ENCODE data around the gene TBC1D21.
"Not testable (repeated sequence)": the region's sequence is repeated elsewhere in the genome, so short reads cannot be mapped to it uniquely, and the experiment has no call there.

TBC1D21 gene

DNA sequence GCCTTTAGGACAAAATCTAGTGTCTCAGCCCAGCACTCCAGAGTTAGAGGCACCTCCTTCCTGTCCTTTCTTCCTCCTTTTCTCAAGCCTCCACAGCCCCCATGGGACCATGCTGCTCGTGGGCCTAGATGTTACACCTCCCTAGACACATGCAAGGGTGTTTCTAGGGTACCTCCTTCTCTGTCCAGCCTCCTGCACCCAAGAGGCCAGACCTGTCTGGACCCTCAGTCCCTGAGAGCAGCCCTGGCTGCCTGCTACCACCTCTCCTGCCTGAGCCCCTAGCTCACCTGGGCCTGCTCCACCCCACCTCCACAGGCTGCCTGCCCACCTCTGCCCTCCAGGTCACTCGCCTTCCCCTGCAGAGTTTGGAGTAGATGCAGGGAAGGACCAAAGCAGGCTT, 58.1 kb downstream of the TBC1D21 start:
- no peak for DNase-seq

DNA sequence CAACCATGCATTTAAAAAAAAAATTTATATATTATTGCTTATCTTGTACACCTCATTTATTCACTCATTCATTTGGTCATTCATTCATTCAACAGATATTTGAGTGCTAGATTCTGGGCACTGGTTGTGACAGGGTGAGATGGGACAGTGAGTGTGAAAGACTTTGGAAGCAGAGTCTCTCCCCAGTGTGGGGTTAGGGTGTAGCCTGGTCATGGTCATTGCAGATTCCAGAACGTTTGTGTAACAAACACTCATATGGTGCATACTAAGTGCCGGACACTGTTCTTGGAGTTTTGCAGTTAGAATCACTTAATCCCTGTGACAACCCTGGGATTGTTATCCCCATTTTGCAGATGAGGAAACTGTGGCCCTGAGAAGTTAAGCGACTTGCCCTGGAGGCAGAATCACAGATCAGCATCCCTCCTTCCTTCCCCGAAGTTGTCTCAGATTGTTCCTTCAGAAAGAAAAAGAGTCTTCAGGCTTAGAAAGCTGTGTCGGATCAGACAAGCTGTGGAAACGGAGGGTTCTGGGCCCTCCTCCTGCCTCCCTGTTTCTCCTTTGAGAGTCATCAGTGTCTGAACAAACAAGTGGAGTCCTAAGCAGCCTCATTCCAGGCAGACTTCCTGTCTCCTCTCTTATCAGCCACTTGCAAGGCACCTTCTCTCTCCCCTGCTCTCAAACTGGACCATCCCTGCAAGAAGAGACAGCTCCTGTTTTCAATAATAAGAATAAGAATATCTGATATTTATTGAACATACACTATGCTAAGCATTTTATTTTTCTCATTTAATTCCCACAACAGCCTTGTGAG, 59.2 kb downstream of the TBC1D21 start:
- no peak for DNase-seq

DNA sequence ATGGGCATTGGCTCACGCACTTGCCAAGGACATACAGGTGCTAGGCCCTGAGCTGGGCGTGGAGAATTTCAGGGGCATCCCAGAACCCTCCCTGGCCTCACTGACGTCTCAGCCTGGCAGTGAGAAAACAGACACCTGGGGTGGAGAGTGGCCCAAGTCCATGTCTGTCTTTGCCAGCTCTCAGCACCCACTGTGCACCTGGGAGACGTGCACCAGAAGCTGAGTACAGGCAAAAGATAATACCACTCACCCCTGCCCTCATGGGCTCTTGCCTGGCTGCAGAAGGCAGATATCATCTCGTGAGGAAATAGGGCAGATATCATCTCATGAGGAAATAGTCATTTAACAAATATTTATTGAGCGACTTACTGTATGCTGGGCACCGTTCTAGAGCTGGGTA, 60.9 kb downstream of the TBC1D21 start:
- no peak for DNase-seq

DNA sequence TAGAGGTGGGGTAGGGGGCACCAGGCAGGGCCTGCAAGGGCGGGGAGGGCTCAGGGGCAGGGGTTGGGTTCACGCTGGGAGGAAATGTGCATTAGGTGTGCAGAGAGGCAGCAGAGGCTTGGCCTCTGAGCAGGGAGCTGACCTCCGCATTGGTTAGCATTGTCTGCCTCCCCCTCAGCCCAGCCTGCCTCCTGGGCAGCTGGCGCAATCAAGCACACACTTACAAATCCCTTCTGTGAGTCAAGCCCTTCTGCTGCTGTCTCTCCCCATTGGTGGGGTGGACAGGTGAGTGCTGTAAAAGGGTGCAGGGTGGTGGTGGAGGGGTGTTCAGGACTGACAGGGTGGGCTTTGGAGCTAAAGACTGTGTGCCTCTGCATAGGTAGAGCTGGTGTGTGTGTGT, 62.2 kb downstream of the TBC1D21 start:
- no peak for DNase-seq

DNA sequence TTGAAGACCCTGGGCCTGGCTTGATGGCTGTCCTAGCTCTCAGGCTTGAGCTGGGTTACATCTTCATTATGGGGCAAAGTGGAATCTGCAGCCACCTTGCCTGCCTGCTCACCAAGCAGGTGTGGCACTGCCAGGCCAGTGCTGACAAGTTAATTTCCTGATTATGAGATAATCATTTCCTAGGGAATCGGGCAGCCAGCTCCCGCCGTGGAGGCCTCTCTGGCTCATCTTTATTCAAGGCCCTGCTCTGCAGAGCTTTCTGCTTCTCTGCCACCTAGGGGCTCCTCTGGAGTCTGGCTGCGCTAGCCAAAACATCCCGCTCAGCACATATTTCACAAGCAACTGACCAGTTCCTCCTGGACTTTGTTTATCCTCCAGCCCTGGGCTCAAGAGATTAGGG, 62.8 kb downstream of the TBC1D21 start:
- no peak for DNase-seq

DNA sequence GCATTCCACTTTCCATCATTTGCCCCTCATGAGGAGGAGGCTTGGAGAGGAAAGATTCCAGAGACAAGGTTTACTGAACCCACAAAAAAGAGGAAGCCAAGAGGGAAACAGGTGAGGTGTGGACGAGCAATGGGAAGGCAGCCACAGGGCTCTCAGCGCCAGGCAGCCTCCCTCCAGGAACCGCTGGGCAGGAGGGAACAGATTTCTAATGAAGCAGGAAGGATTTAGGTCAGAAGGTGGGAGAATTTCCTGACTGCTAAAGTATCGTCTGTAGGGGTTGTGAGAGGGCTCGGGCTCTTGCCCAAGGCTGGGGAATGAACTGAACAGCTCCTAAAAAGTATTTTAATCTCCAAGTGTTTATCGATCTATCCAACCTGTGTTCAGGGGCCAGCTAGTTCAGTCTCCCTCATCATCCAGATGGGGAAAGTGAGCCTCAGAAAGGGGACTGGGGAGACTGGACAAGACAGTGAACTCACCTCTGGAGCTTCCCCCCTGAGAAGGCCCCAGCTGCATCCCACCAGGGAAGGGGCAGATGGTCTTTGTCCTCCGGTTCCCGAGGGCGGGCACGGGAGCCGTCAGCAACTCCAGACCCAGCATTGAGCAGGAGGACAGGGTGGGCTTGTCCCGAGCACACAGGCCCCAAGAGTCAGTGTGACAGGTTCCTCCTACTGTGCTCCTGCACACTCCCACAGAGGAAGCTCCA, 63.4 kb downstream of the TBC1D21 start:
- no peak for DNase-seq

DNA sequence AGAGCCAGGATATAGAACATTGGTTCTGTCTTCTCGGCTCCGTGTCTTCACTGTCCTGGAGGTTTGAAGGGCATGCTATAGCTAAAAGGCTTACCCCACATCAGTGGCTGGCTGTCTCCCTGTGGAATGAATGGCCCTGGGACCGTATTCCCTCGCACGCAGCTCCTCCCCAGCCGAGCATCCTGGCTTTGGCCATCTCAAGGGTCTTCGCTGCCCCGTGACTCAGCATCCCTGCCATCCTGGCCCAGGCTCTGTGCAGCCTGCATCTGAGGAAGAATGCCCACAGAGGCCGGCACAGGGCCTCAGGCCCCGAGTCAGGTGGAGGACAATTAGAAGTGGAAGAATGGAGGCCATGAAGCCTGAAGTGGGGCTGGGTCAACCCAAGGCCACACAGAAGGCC, 63.9 kb downstream of the TBC1D21 start:
- DNase-seq, result no peak

DNA sequence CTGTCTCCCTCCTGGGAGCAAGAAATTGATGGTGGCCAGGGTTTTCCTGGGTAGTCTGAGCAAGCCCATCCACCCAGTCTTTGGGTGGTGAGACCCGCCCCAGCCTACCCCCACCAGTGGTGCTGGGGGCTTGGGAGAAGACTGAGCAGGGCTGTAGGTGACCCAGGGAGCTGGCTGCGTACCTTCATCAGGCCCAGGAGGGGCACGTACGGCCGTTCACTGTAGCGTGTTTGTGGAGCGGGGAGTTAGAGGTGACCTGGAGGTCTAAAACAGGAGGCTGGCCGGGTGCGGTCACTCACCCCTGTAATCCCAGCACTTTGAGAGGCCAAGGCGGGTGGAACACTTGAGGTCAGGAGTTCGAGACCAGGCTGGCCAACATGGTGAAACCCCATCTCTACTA, 64.4 kb downstream of the TBC1D21 start:
- DNase-seq, result no peak

DNA sequence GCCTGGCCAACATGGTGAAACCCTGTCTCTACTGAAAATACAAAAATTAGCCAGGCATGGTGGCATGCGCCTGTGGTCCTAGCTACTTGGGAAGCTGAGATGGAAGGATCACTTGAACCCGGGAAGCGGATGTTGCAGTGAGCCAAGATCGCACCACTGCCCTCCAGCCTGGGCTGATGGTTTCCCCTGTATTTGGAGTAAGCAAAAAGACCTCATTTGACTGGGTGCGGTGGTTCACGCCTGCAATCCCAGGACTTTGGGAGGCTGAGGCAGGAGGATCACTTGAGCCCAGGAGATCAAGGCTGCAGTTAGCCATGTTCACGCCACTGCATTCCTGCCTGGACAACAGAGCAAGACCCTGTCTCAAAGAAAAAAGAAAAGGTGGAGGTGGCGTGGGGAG, 65.2 kb downstream of the TBC1D21 start:
- DNase-seq, result not testable (repeated sequence)

All from SIG-M5 (cell line).